ENCODE results near the gene NRG2.

Gene NRG2

DNA sequence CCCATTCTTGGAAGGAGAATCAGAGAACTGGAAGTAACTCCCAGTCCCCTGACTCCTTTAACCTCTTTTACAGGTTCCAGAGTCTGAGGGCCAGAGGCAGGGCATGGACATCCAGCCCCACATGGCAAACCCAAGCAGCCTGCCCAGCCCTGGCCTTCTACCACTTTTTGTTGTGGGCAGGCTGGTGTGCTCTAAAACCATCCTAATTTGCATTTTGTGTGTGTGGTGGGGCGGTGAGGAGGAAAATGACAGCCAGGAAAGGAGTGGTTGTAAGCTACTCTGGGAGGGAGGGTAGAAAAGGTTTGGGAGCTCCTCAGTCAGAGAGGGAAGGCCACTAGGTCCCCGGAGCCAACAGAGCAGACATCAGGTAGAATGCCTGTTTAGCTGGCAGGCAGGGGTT lies 156.9 kb downstream of the NRG2 start:
- Histone ChIP-seq H3K9ac (ENCODE audit: low read length) (no peak overlapping the region), H4K8ac (ENCODE audit: low read depth, low read length) (no peak overlapping the region), H2BK15ac (replicated peaks; ENCODE audit: low read depth) (no peak overlapping the region), H3K27ac (ENCODE audit: low read depth, low read length) (no peak overlapping the region), H3K4me2 (ENCODE audit: low read length) (no peak overlapping the region), H3K27me3 (ENCODE audit: insufficient read depth, low read length, poor library complexity) (no peaks in the 10 kb centered on the region), H2BK120ac (ENCODE audit: low read depth, low read length) (no peak overlapping the region), H3K4me3 (ENCODE audit: low read length) (no peak overlapping the region), H3K18ac (ENCODE audit: low read length) (no peak overlapping the region), H3K4me1 (ENCODE audit: control insufficient read depth, low read depth, low read length) (peaks cover 4% of the 10 kb centered on the region), H4K5ac (ENCODE audit: low read length) (no peak overlapping the region), H3K36me3 (ENCODE audit: control insufficient read depth, insufficient read depth, low read length) (no peaks in the 10 kb centered on the region), H2AK5ac (ENCODE audit: low read length) (no peak overlapping the region), H3K56ac (ENCODE audit: low read length) (no peak overlapping the region), H3K79me2 (ENCODE audit: control insufficient read depth, insufficient read depth, low read length) (no peaks in the 10 kb centered on the region), H2BK5ac (ENCODE audit: low read length) (no peak overlapping the region), H3K4ac (ENCODE audit: low read depth, low read length) (no peak overlapping the region), H3K23ac (ENCODE audit: low read length) (no peak overlapping the region), H3K79me1 (ENCODE audit: low read length) (no peaks in the 10 kb centered on the region)
- no peak for DNase-seq
- no CpG with 5 or more reads among the region's 2 CpGs for WGBS (ENCODE audit: extremely low coverage, insufficient coverage, low lambda C conversion rate)

DNA sequence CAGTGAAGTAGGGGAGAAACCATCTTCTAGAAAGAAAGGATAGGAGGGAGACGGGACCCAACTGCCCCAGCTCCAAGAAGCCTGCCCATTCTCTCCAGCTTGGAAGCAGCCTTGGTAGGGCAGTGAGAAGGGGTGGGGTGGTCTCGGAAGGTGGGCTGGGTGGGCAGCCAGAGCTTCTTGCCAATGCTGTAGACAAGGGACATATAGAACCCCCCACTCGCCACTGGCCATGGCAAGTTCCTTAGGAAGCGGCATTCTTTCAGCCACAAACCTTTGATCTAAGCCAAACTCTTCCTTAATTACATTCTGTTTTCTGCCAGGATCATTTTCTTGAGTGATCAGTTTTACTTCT lies 157.3 kb downstream of the NRG2 start:
- no peaks in the 10 kb centered on the region for H3K4me1 ChIP-seq (ENCODE audit: control insufficient read depth, low read depth, low read length)
- no peak overlapping the region for H3K23ac ChIP-seq (ENCODE audit: low read length)
- no peak overlapping the region for H2BK120ac ChIP-seq (ENCODE audit: low read depth, low read length)
- no peaks in the 10 kb centered on the region for H3K79me1 ChIP-seq (ENCODE audit: low read length)
- H3K79me2 ChIP-seq (ENCODE audit: control insufficient read depth, insufficient read depth, low read length) = no peaks in the 10 kb centered on the region
- no peak overlapping the region for H4K8ac ChIP-seq (ENCODE audit: low read depth, low read length)
- H3K4ac ChIP-seq (ENCODE audit: low read depth, low read length) = no peak overlapping the region
- H3K18ac ChIP-seq (ENCODE audit: low read length) = no peak overlapping the region
- H3K9ac ChIP-seq (ENCODE audit: low read length) = no peak overlapping the region
- no peak overlapping the region for H3K56ac ChIP-seq (ENCODE audit: low read length)
- no peaks in the 10 kb centered on the region for H3K27me3 ChIP-seq (ENCODE audit: insufficient read depth, low read length, poor library complexity)
- H3K4me3 ChIP-seq (ENCODE audit: low read length) = no peak overlapping the region
- H3K27ac ChIP-seq (ENCODE audit: low read depth, low read length) = no peak overlapping the region
- no peak overlapping the region for H2BK15ac ChIP-seq (replicated peaks; ENCODE audit: low read depth)
- WGBS (ENCODE audit: extremely low coverage, insufficient coverage, low lambda C conversion rate) = no CpG with 5 or more reads among the region's 4 CpGs
- no peak for DNase-seq
- no peak overlapping the region for H2AK5ac ChIP-seq (ENCODE audit: low read length)
- no peak overlapping the region for H4K5ac ChIP-seq (ENCODE audit: low read length)
- no peak overlapping the region for H2BK5ac ChIP-seq (ENCODE audit: low read length)
- no peaks in the 10 kb centered on the region for H3K36me3 ChIP-seq (ENCODE audit: control insufficient read depth, insufficient read depth, low read length)
- no peak overlapping the region for H3K4me2 ChIP-seq (ENCODE audit: low read length)

DNA sequence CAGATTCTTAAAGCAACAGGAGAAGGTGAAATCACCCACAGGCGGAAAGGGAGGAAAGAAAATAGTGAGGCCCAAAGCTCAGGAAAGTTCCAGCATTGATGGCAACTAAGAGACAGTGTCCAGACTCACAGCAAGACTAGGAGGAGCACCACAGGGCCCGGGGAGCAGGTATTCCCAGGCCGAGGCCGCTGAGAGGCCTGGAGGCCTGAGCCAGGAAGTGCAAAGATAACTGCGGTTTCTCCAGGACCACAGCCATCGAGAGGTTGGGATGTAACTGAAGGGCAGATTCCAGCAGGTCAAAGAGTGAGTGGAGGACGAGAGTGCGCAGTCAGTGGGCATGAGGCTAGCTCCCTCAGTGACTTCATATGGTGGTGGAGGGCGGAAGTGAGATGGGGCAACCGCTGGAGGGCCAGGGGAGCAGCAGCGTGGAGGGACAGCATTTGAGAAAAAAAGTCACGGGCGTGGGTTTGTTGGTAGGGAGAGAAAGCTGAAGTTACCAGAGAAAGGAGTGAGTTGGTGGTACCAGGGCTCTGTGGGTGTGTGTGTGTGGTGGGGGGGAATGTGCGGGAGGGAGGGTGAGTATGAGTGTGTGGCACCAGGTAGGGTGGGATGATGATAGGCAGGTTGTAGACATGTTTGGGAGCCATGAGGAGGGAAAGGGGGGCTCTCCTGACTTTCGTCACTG lies 157.8 kb downstream of the NRG2 start:
- Histone ChIP-seq H3K56ac (ENCODE audit: low read length) (no peak overlapping the region), H3K4ac (ENCODE audit: low read depth, low read length) (no peak overlapping the region), H3K4me2 (ENCODE audit: low read length) (no peak overlapping the region), H3K4me3 (ENCODE audit: low read length) (no peak overlapping the region), H3K4me1 (ENCODE audit: control insufficient read depth, low read depth, low read length) (no peaks in the 10 kb centered on the region), H2BK120ac (ENCODE audit: low read depth, low read length) (no peak overlapping the region), H3K9ac (ENCODE audit: low read length) (no peak overlapping the region), H3K18ac (ENCODE audit: low read length) (no peak overlapping the region), H3K36me3 (ENCODE audit: control insufficient read depth, insufficient read depth, low read length) (no peaks in the 10 kb centered on the region), H3K79me2 (ENCODE audit: control insufficient read depth, insufficient read depth, low read length) (no peaks in the 10 kb centered on the region), H3K23ac (ENCODE audit: low read length) (no peak overlapping the region), H3K27ac (ENCODE audit: low read depth, low read length) (no peak overlapping the region), H2BK5ac (ENCODE audit: low read length) (no peak overlapping the region), H4K5ac (ENCODE audit: low read length) (no peak overlapping the region), H3K79me1 (ENCODE audit: low read length) (no peaks in the 10 kb centered on the region), H4K8ac (ENCODE audit: low read depth, low read length) (no peak overlapping the region), H3K27me3 (ENCODE audit: insufficient read depth, low read length, poor library complexity) (no peaks in the 10 kb centered on the region), H2AK5ac (ENCODE audit: low read length) (no peak overlapping the region), H2BK15ac (replicated peaks; ENCODE audit: low read depth) (no peak overlapping the region)
- no CpG with 5 or more reads among the region's 15 CpGs for WGBS (ENCODE audit: extremely low coverage, insufficient coverage, low lambda C conversion rate)
- DNase-seq = no peak

DNA sequence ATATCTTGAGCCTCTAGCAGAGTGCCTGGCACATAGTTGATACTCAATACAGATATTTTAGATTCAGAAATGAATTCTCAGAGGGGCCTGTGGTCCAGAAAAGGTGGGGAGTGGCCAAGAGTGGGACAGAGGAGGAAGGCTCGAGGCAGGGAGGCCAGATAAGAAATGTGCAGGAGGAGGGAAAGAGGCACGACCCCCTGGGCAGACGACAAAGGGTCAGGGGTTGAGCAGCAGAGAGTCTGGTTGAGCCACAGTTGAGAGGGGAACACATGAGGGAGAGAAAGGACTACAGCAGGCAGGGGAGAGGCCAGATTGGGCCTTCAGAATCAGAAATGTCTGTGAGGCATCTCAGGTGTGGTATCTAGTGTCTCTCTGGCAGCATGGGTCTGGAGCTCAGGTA lies 158.4 kb downstream of the NRG2 start:
- Histone ChIP-seq H3K4ac (ENCODE audit: low read depth, low read length) (no peak overlapping the region), H3K23ac (ENCODE audit: low read length) (no peak overlapping the region), H3K79me1 (ENCODE audit: low read length) (no peaks in the 10 kb centered on the region), H3K27me3 (ENCODE audit: insufficient read depth, low read length, poor library complexity) (no peaks in the 10 kb centered on the region), H4K5ac (ENCODE audit: low read length) (no peak overlapping the region), H3K4me1 (ENCODE audit: control insufficient read depth, low read depth, low read length) (no peaks in the 10 kb centered on the region), H3K56ac (ENCODE audit: low read length) (no peak overlapping the region), H3K79me2 (ENCODE audit: control insufficient read depth, insufficient read depth, low read length) (no peaks in the 10 kb centered on the region), H2BK120ac (ENCODE audit: low read depth, low read length) (no peak overlapping the region), H4K8ac (ENCODE audit: low read depth, low read length) (no peak overlapping the region), H3K9ac (ENCODE audit: low read length) (no peak overlapping the region), H2BK15ac (replicated peaks; ENCODE audit: low read depth) (no peak overlapping the region), H3K18ac (ENCODE audit: low read length) (no peak overlapping the region), H2BK5ac (ENCODE audit: low read length) (no peak overlapping the region), H3K4me3 (ENCODE audit: low read length) (no peak overlapping the region), H2AK5ac (ENCODE audit: low read length) (no peak overlapping the region), H3K4me2 (ENCODE audit: low read length) (no peak overlapping the region), H3K36me3 (ENCODE audit: control insufficient read depth, insufficient read depth, low read length) (no peaks in the 10 kb centered on the region), H3K27ac (ENCODE audit: low read depth, low read length) (no peak overlapping the region)
- DNase-seq = no peak
- no CpG with 5 or more reads among the region's 3 CpGs for WGBS (ENCODE audit: extremely low coverage, insufficient coverage, low lambda C conversion rate)

DNA sequence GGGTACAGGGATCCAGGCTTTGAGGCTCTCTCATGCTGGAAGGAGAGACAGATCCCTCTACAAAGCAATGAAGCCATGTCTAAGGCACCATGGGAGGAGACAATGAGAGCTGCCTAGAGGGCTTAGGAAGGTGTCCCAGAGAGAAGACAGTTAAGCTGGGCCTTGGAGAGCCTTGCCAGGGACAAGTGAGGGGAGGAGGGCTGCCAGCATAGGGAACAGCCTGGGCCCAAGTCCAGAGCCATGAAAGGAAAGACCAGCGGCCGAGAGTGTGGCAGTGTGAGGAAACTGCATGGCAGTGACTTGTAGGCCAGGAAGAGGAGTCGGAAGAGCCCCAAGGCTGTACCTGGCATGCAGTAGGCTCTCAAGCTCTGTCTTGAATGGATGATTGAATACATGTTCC lies 159.0 kb downstream of the NRG2 start:
- Histone ChIP-seq H3K79me1 (ENCODE audit: low read length) (no peaks in the 10 kb centered on the region), H3K4me2 (ENCODE audit: low read length) (no peak overlapping the region), H3K27me3 (ENCODE audit: insufficient read depth, low read length, poor library complexity) (no peaks in the 10 kb centered on the region), H3K23ac (ENCODE audit: low read length) (no peak overlapping the region), H3K4ac (ENCODE audit: low read depth, low read length) (no peak overlapping the region), H2BK120ac (ENCODE audit: low read depth, low read length) (no peak overlapping the region), H2BK15ac (replicated peaks; ENCODE audit: low read depth) (no peak overlapping the region), H3K4me1 (ENCODE audit: control insufficient read depth, low read depth, low read length) (no peaks in the 10 kb centered on the region), H3K9ac (ENCODE audit: low read length) (no peak overlapping the region), H3K36me3 (ENCODE audit: control insufficient read depth, insufficient read depth, low read length) (no peaks in the 10 kb centered on the region), H4K8ac (ENCODE audit: low read depth, low read length) (no peak overlapping the region), H2AK5ac (ENCODE audit: low read length) (no peak overlapping the region), H3K27ac (ENCODE audit: low read depth, low read length) (no peak overlapping the region), H3K56ac (ENCODE audit: low read length) (no peak overlapping the region), H3K18ac (ENCODE audit: low read length) (no peak overlapping the region), H4K5ac (ENCODE audit: low read length) (no peak overlapping the region), H2BK5ac (ENCODE audit: low read length) (no peak overlapping the region), H3K79me2 (ENCODE audit: control insufficient read depth, insufficient read depth, low read length) (no peaks in the 10 kb centered on the region), H3K4me3 (ENCODE audit: low read length) (no peak overlapping the region)
- DNase-seq = no peak
- WGBS (ENCODE audit: extremely low coverage, insufficient coverage, low lambda C conversion rate) = no CpG with 5 or more reads among the region's 3 CpGs

DNA sequence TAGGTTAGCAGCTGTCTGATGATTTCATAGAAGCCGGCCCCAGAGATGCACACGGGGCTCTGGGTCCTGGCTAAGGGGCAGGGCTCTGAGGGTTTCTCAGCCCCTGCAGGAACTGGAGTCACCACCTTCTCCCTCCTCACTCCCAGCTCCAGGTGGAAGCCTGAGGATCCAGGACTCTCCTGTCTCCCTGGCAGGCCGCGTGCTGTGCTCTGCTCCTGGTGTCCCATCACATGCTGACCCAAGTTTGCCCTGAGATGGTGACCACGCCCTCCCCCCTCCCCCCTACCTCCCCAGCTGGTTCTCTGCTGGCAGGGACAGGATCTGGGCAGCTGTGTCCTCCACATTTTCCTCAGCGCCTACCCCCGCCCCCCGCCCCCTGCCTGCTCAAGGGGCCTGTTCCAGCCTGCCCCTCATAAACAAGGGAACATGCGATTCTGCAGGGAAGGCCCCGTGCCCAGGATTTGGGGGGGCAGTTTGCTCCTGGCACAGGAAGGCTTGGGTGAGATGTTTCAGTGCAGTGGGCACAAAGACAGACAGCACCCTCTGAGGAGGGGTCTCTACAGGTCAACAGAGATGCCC lies 160.0 kb downstream of the NRG2 start:
- Histone ChIP-seq H2BK5ac (ENCODE audit: low read length) (no peak overlapping the region), H3K36me3 (ENCODE audit: control insufficient read depth, insufficient read depth, low read length) (no peaks in the 10 kb centered on the region), H3K56ac (ENCODE audit: low read length) (no peak overlapping the region), H3K4me3 (ENCODE audit: low read length) (no peak overlapping the region), H3K4me2 (ENCODE audit: low read length) (no peak overlapping the region), H2AK5ac (ENCODE audit: low read length) (no peak overlapping the region), H2BK15ac (replicated peaks; ENCODE audit: low read depth) (no peak overlapping the region), H3K27me3 (ENCODE audit: insufficient read depth, low read length, poor library complexity) (no peaks in the 10 kb centered on the region), H3K23ac (ENCODE audit: low read length) (no peak overlapping the region), H3K27ac (ENCODE audit: low read depth, low read length) (no peak overlapping the region), H2BK120ac (ENCODE audit: low read depth, low read length) (no peak overlapping the region), H3K18ac (ENCODE audit: low read length) (no peak overlapping the region), H4K5ac (ENCODE audit: low read length) (no peak overlapping the region), H3K9ac (ENCODE audit: low read length) (no peak overlapping the region), H3K4ac (ENCODE audit: low read depth, low read length) (no peak overlapping the region), H4K8ac (ENCODE audit: low read depth, low read length) (no peak overlapping the region), H3K79me2 (ENCODE audit: control insufficient read depth, insufficient read depth, low read length) (no peaks in the 10 kb centered on the region), H3K79me1 (ENCODE audit: low read length) (no peaks in the 10 kb centered on the region), H3K4me1 (ENCODE audit: control insufficient read depth, low read depth, low read length) (no peaks in the 10 kb centered on the region)
- no peak for DNase-seq
- no CpG with 5 or more reads among the region's 10 CpGs for WGBS (ENCODE audit: extremely low coverage, insufficient coverage, low lambda C conversion rate)

Data from mesendoderm (in vitro differentiated cells).